Ascending aorta (tissue), 2 donors: ENCODE results near the gene STEAP1B. TPM values are rescaled to one million over a fixed set of nuclear protein-coding genes. Genes with fewer than 3 reads are reported as not detected.
"Not testable (repeated sequence)": the region's sequence is repeated elsewhere in the genome, so short reads cannot be mapped to it uniquely, and the experiment has no call there.

Source experiments
- DNase-seq, 2 donors: peaks; one replicate each; pipeline ENCODE4 v3.0.0-alpha.2; 2019; ENCODE audit warnings: low spot score in 2 of 2
- H3K27ac ChIP-seq, 2 donors: fragments of 200-600 bp; sonication (generic); one replicate each; pipeline ENCODE4 v1.5.1; 2016 to 2017; ENCODE audit warnings: mild to moderate bottlenecking in 1 of 2
- H3K27me3 ChIP-seq: fragments of 200-600 bp; sonication (generic); one replicate; pipeline ENCODE4 v1.5.1; 2017
- H3K36me3 ChIP-seq, 2 donors: fragments of 200-600 bp; sonication (generic); one replicate each; pipeline ENCODE4 v1.5.1; 2016
- H3K4me1 ChIP-seq, 2 donors: fragments of 200-600 bp; sonication (generic); one replicate each; pipeline ENCODE4 v1.5.1; 2016 to 2017; ENCODE audit warnings: mild to moderate bottlenecking in 1 of 2
- H3K4me3 ChIP-seq, 2 donors: fragments of 200-600 bp; sonication (generic); one replicate each; pipeline ENCODE4 v1.5.1; 2016 to 2017; ENCODE audit warnings: mild to moderate bottlenecking in 1 of 2
- H3K9me3 ChIP-seq, 2 donors: fragments of 200-600 bp; sonication (generic); one replicate each; pipeline ENCODE4 v1.5.1; 2016
- intact Hi-C: fragments of 100-400 bp; cut with DNase I; formaldehyde crosslinking; loops from one replicate; pipeline ENCODE4 v1.15.1; 2023
- total RNA-seq: library from RNA; depleted of rRNA; stranded (reverse); fragments of >200 nt; gene quantifications from one replicate; pipeline ENCODE4 v1.1.0, GENCODE V29; 2016
- TF ChIP-seq, protein P1 (sequence below), 3 experiments: fragments of 200-600 bp in 2 of 3; fragments of 450-650 bp in 1 of 3; sonication (generic) in 2 of 3; IDR thresholded peaks; one replicate each; pipeline ENCODE4 v1.5.1; 2016 to 2019; ENCODE audit warnings: antibody characterized with exemption in 3 of 3, mild to moderate bottlenecking in 1 of 3, moderate library complexity in 1 of 3

STEAP1B gene
- total RNA-seq, 1 donor from 2014 or later = not detected

DNA sequence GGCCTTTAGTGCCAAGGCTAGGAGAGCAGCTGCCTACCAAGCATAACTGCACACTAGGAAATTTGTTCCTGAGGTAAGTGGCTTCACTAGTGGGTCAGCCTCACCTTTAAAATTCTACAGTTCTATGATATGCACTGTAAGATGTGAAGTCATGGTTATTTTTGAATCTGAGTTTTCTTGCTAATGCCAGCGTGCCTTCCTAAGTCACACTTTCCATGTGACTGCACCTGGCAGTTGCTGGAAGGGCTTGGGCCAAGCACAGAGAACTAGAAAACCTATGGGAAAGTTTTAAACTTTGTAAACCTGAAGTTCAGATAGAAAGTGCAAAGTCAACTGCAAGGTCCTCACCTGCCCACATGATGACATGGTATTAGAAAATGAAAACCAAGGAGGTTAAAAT, 42.5 kb downstream of the STEAP1B start:
- no peak for DNase-seq
- H3K27ac ChIP-seq = no peak overlapping the region
- H3K4me1 ChIP-seq = no peaks in the 10 kb centered on the region
- no peaks in the 10 kb centered on the region for H3K27me3 ChIP-seq
- no peak overlapping the region for H3K4me3 ChIP-seq
- intact Hi-C loops = no loop called here
- no peaks in the 10 kb centered on the region for H3K9me3 ChIP-seq
- TF ChIP-seq, protein P1, sequence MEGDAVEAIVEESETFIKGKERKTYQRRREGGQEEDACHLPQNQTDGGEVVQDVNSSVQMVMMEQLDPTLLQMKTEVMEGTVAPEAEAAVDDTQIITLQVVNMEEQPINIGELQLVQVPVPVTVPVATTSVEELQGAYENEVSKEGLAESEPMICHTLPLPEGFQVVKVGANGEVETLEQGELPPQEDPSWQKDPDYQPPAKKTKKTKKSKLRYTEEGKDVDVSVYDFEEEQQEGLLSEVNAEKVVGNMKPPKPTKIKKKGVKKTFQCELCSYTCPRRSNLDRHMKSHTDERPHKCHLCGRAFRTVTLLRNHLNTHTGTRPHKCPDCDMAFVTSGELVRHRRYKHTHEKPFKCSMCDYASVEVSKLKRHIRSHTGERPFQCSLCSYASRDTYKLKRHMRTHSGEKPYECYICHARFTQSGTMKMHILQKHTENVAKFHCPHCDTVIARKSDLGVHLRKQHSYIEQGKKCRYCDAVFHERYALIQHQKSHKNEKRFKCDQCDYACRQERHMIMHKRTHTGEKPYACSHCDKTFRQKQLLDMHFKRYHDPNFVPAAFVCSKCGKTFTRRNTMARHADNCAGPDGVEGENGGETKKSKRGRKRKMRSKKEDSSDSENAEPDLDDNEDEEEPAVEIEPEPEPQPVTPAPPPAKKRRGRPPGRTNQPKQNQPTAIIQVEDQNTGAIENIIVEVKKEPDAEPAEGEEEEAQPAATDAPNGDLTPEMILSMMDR (IDR thresholded peaks at IDR 0.05) = no peak
- H3K36me3 ChIP-seq = no peaks in the 10 kb centered on the region

GRCh38 chr7:22454446-22454845, 45.5 kb downstream of the STEAP1B start:
- Histone ChIP-seq H3K36me3 (no peaks in the 10 kb centered on the region), H3K27ac (no peak overlapping the region), H3K9me3 (no peaks in the 10 kb centered on the region), H3K4me1 (peaks cover 0 to 3% of the 10 kb centered on the region in 2 donors), H3K4me3 (no peak overlapping the region), H3K27me3 (no peaks in the 10 kb centered on the region)
- no peak for DNase-seq
- TF ChIP-seq, protein P1 (IDR thresholded peaks at IDR 0.05) = no peak
- intact Hi-C loops = no loop called here

DNA sequence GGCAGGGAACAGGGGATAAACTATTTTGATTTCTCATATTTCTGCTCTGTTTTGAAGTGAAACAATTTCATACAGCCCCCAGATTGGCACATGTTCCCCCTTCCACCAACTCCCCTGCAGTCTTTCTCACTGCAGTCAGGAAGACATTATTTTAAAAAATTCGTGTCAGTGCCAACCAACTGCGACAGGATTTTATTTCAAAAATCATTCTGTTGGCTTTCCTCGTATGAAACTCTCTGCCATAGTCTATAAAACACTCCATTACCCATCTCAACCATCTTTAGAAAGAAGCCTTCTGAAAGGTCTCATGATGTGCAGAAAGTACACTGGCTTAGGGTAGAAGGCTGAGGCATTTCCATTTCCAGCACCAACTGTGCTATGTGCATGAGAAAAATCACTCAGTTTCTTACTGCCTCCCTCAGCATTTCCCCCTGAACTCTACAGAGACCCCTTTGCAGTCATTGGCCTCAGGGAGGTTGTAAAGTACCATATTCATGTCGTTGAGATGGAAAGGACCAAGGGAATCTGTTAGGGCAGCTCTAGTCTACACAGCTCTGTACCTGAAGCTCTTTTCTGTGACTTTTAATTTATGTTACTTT, 46.9 kb downstream of the STEAP1B start:
- intact Hi-C loops = no loop called here
- Histone ChIP-seq H3K36me3 (no peaks in the 10 kb centered on the region), H3K4me3 (no peak overlapping the region), H3K27me3 (no peaks in the 10 kb centered on the region), H3K4me1 (peaks cover 0 to 3% of the 10 kb centered on the region in 2 donors), H3K27ac (no peak overlapping the region), H3K9me3 (no peaks in the 10 kb centered on the region)
- TF ChIP-seq, protein P1 (IDR thresholded peaks at IDR 0.05) = no peak
- DNase-seq = no peak

- no peaks in the 10 kb centered on the region for H3K9me3 ChIP-seq
- DNase-seq = no peak
- peak overlapping the region in 1 of 2 donors; percentile 16 for H3K4me3 ChIP-seq
- H3K4me1 ChIP-seq = peaks cover 0 to 3% of the 10 kb centered on the region in 2 donors
- TF ChIP-seq, protein P1 (IDR thresholded peaks at IDR 0.05) = peak in 2 of 3 experiments; percentile 36 to 53
- H3K27ac ChIP-seq = no peak overlapping the region
- no peaks in the 10 kb centered on the region for H3K36me3 ChIP-seq
- no peaks in the 10 kb centered on the region for H3K27me3 ChIP-seq
- intact Hi-C loops = no loop called here
These were observed 47.6 kb downstream of the STEAP1B start for GRCh38 chr7:22452142-22452959.

DNA sequence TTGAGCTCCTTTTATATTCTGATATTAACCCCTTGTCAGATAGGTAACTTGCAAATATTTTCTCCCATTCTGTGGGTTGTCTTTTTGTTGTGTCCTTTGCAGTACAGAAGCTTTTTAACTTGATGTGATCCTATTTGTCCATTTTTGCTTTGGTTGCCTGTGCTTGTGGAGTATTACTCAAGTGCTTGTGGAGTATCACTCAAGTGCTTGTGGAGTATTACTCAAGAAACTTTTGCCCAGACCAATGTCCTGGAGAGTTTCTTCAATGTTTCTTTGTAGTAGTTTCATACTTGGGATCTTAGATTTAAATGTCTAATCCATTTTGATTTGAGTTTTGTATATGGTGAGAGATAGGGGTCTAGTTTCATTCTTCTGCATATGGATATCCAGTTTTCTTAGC, 50.0 kb downstream of the STEAP1B start:
- H3K36me3 ChIP-seq, DNase-seq, H3K4me1 ChIP-seq, H3K27ac ChIP-seq, H3K27me3 ChIP-seq, H3K4me3 ChIP-seq, H3K9me3 ChIP-seq, intact Hi-C loops: not testable (repeated sequence)

GRCh38 chr7:22447762-22448161, 52.2 kb downstream of the STEAP1B start:
- Histone ChIP-seq H3K9me3 (no peaks in the 10 kb centered on the region), H3K4me3 (no peak overlapping the region), H3K27ac (no peak overlapping the region), H3K4me1 (peaks cover 0 to 8% of the 10 kb centered on the region in 2 donors), H3K36me3 (no peaks in the 10 kb centered on the region), H3K27me3 (no peaks in the 10 kb centered on the region)
- intact Hi-C loops = no loop called here
- no peak for DNase-seq
- TF ChIP-seq, protein P1 (IDR thresholded peaks at IDR 0.05) = no peak
